ENCODE data around the gene PPM1H.

Gene PPM1H

GRCh38 chr12:62714181-62714773, 220.7 kb downstream of the PPM1H start:
- DNase-seq (ENCODE audit: low spot score): no peak
- TF ChIP-seq CTCF (IDR thresholded peaks at IDR 0.05; ENCODE audit: extremely low read depth, missing control alignments): no peak

GRCh38 chr12:62713723-62714122, 221.2 kb downstream of the PPM1H start:
- no peak for DNase-seq (ENCODE audit: low spot score)
- no peak for TF ChIP-seq CTCF (IDR thresholded peaks at IDR 0.05; ENCODE audit: extremely low read depth, missing control alignments)

DNA sequence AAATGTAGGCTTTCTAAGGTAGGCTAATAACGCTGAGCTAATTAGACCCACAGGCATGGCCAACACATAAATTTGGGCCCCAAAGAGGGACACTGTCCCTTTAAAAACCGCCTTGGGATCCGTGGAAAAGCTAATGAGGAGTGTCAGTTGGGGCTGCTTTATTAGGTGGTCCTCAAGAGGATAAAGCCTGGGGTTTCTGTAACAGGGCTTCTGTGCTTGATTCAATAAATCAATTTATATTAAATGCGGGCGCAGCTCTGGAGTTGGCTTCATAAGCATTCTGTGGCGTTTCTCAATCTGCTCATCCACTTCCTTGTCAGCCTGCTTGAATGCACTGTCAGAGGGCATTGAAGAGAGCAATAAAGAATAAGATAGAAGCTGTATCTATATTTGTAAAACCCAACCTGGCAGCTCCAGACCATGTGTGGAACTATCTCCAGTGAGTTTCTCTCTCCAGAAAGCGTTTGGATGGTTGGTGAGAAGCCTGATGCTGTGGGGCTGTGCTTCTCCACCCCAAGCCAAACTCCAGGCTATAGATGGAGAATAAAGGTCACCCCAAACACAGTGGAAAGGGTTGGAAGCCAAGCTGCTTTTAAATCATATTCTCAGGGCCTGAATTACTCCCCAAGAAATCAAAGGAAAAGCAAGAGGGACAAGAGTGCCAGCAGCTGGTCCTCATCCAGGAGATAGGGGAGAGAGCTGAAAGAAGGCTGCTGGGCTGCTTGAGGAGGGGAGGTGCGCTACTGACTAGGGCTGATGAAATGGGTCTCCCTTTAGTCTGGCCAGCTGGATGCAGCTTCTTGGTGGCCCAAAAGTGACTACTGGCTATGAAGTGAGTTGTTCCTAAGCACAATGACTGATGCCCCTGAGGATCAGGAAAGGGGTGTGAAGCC, 222.0 kb downstream of the PPM1H start:
- no peak for DNase-seq (ENCODE audit: low spot score)
- no peak for TF ChIP-seq CTCF (IDR thresholded peaks at IDR 0.05; ENCODE audit: extremely low read depth, missing control alignments)

GRCh38 chr12:62711631-62712241, 223.2 kb downstream of the PPM1H start:
- TF ChIP-seq CTCF (IDR thresholded peaks at IDR 0.05; ENCODE audit: extremely low read depth, missing control alignments): no peak
- no peak for DNase-seq (ENCODE audit: low spot score)

GRCh38 chr12:62709311-62709710, 225.6 kb downstream of the PPM1H start:
- TF ChIP-seq CTCF (IDR thresholded peaks at IDR 0.05; ENCODE audit: extremely low read depth, missing control alignments): no peak
- DNase-seq (ENCODE audit: low spot score): no peak

DNA sequence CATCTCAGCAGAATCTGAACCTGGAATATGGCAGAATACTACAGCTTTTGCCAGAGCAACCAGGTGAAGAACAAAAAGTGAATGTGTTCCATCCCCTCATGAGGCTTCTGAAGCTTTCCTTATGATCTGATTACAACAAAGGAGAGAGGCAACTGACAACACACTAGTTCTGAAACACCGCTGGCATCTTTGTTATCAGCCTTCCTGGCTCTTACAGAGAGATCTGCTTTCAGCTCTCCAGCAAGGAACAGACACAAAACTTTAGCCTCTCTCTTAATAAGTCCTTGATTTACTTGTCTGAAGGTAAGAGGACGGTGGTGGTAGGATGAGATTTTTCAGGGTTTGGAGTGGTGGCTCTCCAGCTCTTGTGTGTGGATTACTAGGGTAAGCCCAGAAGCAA, 227.0 kb downstream of the PPM1H start:
- DNase-seq (ENCODE audit: low spot score): no peak
- TF ChIP-seq CTCF (IDR thresholded peaks at IDR 0.05; ENCODE audit: extremely low read depth, missing control alignments): no peak

GRCh38 chr12:62705846-62706245, 229.1 kb downstream of the PPM1H start:
- DNase-seq (ENCODE audit: low spot score): no peak

More at GRCh38 chr12:62705846-62706245, 229.1 kb downstream of the PPM1H start:
- TF ChIP-seq CTCF (IDR thresholded peaks at IDR 0.05; ENCODE audit: extremely low read depth, missing control alignments): no peak

All from GM20000 (cell line).